ENCODE measurements around the gene IL11RA. TPM values are rescaled to one million over a fixed set of nuclear protein-coding genes. Genes with fewer than 3 reads are reported as not detected.

Gene IL11RA
- total and polyA plus RNA-seq, 2 experiments from 2014 or later: 88.2 to 98.7 TPM

- Histone ChIP-seq H3K4me3 (no peak overlapping the region), H3K27ac (no peak overlapping the region), H3K9me3 (ENCODE audit: low read depth) (no peaks in the 10 kb centered on the region), H3K36me3 (no peaks in the 10 kb centered on the region), H3K4me1 (ENCODE audit: low read depth) (no peaks in the 10 kb centered on the region), H3K27me3 (no peaks in the 10 kb centered on the region)
- no peak for DNase-seq (ENCODE audit: low read depth in 1 of 2, low spot score in 1 of 2)
- TF ChIP-seq, protein P1, sequence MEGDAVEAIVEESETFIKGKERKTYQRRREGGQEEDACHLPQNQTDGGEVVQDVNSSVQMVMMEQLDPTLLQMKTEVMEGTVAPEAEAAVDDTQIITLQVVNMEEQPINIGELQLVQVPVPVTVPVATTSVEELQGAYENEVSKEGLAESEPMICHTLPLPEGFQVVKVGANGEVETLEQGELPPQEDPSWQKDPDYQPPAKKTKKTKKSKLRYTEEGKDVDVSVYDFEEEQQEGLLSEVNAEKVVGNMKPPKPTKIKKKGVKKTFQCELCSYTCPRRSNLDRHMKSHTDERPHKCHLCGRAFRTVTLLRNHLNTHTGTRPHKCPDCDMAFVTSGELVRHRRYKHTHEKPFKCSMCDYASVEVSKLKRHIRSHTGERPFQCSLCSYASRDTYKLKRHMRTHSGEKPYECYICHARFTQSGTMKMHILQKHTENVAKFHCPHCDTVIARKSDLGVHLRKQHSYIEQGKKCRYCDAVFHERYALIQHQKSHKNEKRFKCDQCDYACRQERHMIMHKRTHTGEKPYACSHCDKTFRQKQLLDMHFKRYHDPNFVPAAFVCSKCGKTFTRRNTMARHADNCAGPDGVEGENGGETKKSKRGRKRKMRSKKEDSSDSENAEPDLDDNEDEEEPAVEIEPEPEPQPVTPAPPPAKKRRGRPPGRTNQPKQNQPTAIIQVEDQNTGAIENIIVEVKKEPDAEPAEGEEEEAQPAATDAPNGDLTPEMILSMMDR (IDR thresholded peaks at IDR 0.05; ENCODE audit: low read depth, low read length): no peak
Observed at GRCh38 chr9:34687276-34688030, 35.5 kb downstream of the IL11RA start.

GRCh38 chr9:34688329-34689115 is 36.5 kb downstream of the IL11RA start:
- no peak for DNase-seq (ENCODE audit: low read depth in 1 of 2, low spot score in 1 of 2)
- H3K4me1 ChIP-seq (ENCODE audit: low read depth): no peaks in the 10 kb centered on the region
- no peaks in the 10 kb centered on the region for H3K36me3 ChIP-seq
- no peak overlapping the region for H3K27ac ChIP-seq
- no peak overlapping the region for H3K4me3 ChIP-seq
- TF ChIP-seq, protein P1 (IDR thresholded peaks at IDR 0.05; ENCODE audit: low read depth, low read length): no peak
- H3K27me3 ChIP-seq: no peaks in the 10 kb centered on the region
- H3K9me3 ChIP-seq (ENCODE audit: low read depth): no peaks in the 10 kb centered on the region

DNA sequence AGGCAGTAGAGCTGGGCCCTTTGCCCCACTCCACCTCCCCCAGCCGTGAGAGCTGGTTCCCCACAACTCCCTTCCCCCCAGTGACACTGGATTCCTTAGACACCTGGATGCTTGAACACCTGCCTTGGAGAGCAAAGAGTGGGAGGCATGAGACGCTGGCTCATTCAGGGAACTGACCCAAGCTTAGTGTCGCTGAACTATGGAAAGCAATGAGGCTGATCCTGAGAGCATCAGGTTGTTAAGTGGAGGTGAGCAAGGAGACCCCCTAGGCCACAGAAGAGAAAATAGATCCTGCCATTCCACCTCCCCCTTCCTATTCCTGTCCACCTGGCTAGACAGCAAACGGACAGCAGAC is 37.1 kb downstream of the IL11RA start:
- Histone ChIP-seq H3K27ac (no peak overlapping the region), H3K36me3 (no peaks in the 10 kb centered on the region), H3K9me3 (ENCODE audit: low read depth) (no peaks in the 10 kb centered on the region), H3K27me3 (no peaks in the 10 kb centered on the region), H3K4me1 (ENCODE audit: low read depth) (no peaks in the 10 kb centered on the region), H3K4me3 (no peak overlapping the region)
- DNase-seq (ENCODE audit: low read depth in 1 of 2, low spot score in 1 of 2): no peak
- TF ChIP-seq, protein P1 (IDR thresholded peaks at IDR 0.05; ENCODE audit: low read depth, low read length): no peak

DNA sequence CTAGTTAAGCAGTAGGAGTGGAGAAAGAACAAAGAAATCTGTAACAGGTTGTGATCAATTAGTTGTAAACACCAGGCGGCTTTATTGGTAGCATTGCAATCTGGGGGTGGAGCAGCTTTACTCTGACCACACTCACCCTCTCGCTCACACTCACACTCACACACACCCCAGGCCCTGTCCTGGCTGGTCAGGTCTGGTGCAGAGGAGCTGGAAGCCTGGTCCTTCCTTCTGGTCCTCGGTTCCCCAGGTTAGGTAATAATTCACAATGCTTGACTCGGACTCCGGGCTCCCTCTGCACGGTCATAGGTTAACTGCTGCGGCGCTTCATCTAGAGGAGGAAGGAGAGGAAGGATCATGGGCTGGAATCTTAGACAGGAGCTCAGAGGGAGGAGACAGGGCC is 37.5 kb downstream of the IL11RA start:
- TF ChIP-seq, protein P1 (IDR thresholded peaks at IDR 0.05; ENCODE audit: low read depth, low read length): no peak
- Histone ChIP-seq H3K27me3 (no peaks in the 10 kb centered on the region), H3K4me1 (ENCODE audit: low read depth) (no peaks in the 10 kb centered on the region), H3K9me3 (ENCODE audit: low read depth) (no peaks in the 10 kb centered on the region), H3K27ac (no peak overlapping the region), H3K4me3 (no peak overlapping the region), H3K36me3 (no peaks in the 10 kb centered on the region)
- DNase-seq (ENCODE audit: low read depth in 1 of 2, low spot score in 1 of 2): no peak

DNA sequence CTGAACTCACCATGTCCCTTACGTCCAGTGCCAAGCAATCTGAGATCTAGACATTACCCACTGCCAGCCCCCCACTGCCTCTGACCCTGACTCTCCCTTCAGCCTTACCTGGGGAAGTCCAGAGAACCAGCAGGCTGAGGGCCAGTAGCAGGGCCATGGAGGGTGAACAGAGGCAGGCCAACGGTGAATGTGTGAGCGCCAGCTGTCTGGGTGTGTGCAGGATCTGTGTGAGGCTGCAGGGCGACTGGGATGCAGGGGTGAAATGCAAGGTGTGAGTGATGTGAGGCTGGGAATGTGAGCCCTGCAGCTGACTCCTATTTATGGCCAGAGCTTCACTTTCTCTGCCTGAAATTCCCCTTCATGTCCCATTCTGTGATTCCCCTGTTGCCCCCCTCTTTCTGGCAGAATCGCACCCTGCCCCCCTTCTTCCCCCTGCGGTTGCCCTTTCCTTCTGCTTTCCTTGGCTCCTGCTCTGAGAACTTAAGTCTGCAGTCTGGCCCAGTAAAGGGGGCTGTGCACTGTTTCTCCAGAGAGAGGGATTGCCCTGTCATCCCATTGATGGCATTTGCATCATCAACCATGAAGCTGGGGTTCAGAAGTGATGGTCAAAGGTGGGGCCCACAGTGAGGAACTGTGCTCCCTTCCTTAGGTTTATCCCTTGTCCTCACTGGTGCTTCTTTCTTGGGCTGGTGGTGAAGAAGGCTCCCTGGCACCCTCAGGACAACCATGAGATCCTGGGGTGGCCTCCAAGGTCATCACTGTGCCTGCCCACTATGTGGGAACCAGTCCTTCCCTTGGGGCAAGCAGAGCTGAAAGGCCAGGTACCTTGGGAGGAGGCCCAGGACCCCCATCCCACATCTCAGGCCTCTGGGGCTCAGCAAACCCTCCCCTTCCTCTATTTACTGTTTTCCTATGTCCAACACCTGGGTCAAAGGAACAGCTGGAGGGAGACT is 39.3 kb downstream of the IL11RA start, which contains the start of gene CCL19:
TSS of gene CCL19 (minus strand) at position 294 of the 953 bp plus-strand sequence. CDS start at position 157, 137 bp downstream.
- Histone ChIP-seq H3K36me3 (no peaks in the 10 kb centered on the region), H3K4me3 (no peak within 1 kb of the TSS), H3K27ac (no peak within 1 kb of the TSS), H3K27me3 (no peaks in the 10 kb centered on the region), H3K9me3 (ENCODE audit: low read depth) (no peaks in the 10 kb centered on the region), H3K4me1 (ENCODE audit: low read depth) (no peaks in the 10 kb centered on the region)
- no peak for DNase-seq (ENCODE audit: low read depth in 1 of 2, low spot score in 1 of 2)
- TF ChIP-seq, protein P1 (IDR thresholded peaks at IDR 0.05; ENCODE audit: low read depth, low read length): no peak

Data from cardiac muscle cell (in vitro differentiated cells and primary cell).